HT-29 (cell line): ENCODE results near the gene NR4A2. TPM values are rescaled to one million over a fixed set of nuclear protein-coding genes. Genes with fewer than 3 reads are reported as not detected.
A peak's percentile ranks its signal among the peaks of the same experiment; 100 is the strongest.
"Not testable (repeated sequence)": the region's sequence is repeated elsewhere in the genome, so short reads cannot be mapped to it uniquely, and the experiment has no call there.

Source experiments
- DNase-seq: peaks from one replicate; pipeline ENCODE4 v3.0.0-alpha.2; 2015; ENCODE audit warnings: low spot score
- total RNA-seq: library from RNA; depleted of rRNA; stranded (reverse); fragments of >200 nt; shearing (Covaris generic); gene quantifications from 2 replicates; pipeline ENCODE4 v1.2.3, GENCODE V29; 2014; rRNA removed

The NR4A2 gene
- total RNA-seq, 1 experiment from 2014 or later, result 4.1 TPM

GRCh38 chr2:156322051-156322685 is 10.4 kb downstream of the NR4A2 start:
- no peak for DNase-seq

GRCh38 chr2:156321243-156321904 is 11.1 kb downstream of the NR4A2 start:
- no peak for DNase-seq

GRCh38 chr2:156320486-156321098 is 11.9 kb downstream of the NR4A2 start:
- no peak for DNase-seq

- peak; percentile 83 for DNase-seq
Observed at GRCh38 chr2:156319811-156320485, 12.6 kb downstream of the NR4A2 start.

GRCh38 chr2:156317631-156318030 is 14.9 kb downstream of the NR4A2 start:
- DNase-seq, result no peak

- no peak for DNase-seq
Observed at GRCh38 chr2:156311976-156312375, 20.5 kb downstream of the NR4A2 start.

- DNase-seq, result no peak
Observed at GRCh38 chr2:156310773-156311172, 21.7 kb downstream of the NR4A2 start.

GRCh38 chr2:156309917-156310316 is 22.6 kb downstream of the NR4A2 start:
- no peak for DNase-seq

- DNase-seq, result no peak
Observed at GRCh38 chr2:156309167-156309566, 23.4 kb downstream of the NR4A2 start.

GRCh38 chr2:156306821-156307220 is 25.7 kb downstream of the NR4A2 start:
- no peak for DNase-seq

- DNase-seq, result no peak
Observed at GRCh38 chr2:156305121-156305520, 27.4 kb downstream of the NR4A2 start.

GRCh38 chr2:156300337-156300736 is 32.2 kb downstream of the NR4A2 start:
- DNase-seq, result no peak

GRCh38 chr2:156294945-156295580 is 37.5 kb downstream of the NR4A2 start:
- no peak for DNase-seq

GRCh38 chr2:156293382-156293781 is 39.1 kb downstream of the NR4A2 start:
- DNase-seq, result not testable (repeated sequence)

- no peak for DNase-seq
Observed at GRCh38 chr2:156279446-156280150, 52.9 kb downstream of the NR4A2 start.

Other genes starting within 250 kb of the NR4A2 start
- gene GPD2, start 103.7 kb upstream of the NR4A2 start, total RNA-seq, result 30.4 and 33.2 TPM in 2 replicates